Pericardium fibroblast (primary cell): ENCODE data around the gene HM13. TPM values are rescaled to one million over a fixed set of nuclear protein-coding genes. Genes with fewer than 3 reads are reported as not detected.

Experiments
- total RNA-seq: library from RNA; depleted of rRNA; stranded (reverse); fragments of >200 nt; gene quantifications from 2 replicates; pipeline ENCODE4 v1.2.3, GENCODE V29; 2015

The HM13 gene
- 80.9 and 109 TPM in 2 replicates for total RNA-seq

GRCh38 chr20:31514154-31515071 lies at the start of gene HM13:
TSS of gene HM13 (plus strand) at chr20:31514442. CDS start at chr20:31514552, 110 bp downstream.

DNA sequence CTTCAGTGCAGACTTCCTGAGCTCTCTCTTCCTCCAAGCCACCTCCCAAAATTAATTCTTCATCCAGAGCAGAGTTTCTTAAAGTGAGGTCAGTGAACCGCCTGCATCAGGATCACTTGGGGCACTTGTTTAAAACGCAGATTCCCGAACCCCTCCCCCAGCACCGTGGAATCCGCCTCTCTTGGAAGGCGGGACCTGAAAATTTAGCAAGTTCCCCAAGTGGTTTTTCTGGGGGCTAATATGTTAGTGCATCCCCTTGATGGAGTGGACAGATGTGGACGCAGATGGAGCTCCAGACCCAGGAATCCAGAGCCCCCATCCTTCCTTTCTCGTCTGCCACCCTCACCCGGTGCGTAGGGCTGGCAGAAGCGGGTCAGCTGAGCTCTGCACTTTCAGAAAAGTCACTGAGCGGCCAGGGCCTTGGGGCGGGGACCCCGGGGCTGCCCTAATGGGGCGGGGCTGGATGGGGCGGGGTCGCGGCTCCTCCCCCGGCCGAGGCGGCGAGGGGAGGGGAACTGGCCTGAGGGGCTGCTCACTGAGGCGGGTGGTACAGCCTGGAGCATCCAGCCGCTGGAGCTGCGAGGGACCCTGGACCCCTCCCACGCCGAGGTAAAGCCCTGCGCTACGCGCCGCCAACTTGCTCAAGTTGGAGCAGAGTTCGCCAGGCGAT lies 39.3 kb upstream of the HM13 start, which contains the start of the genes DEFB124 and REM1:
TSS of gene DEFB124 (minus strand) at position 370 of the 670 bp plus-strand sequence. CDS start 2,114 bp downstream, outside the sequence.
TSS of gene REM1 (plus strand) at position 531 of the 670 bp plus-strand sequence. CDS start 1,158 bp downstream, outside the sequence.

GRCh38 chr20:31605031-31605901 lies 91.0 kb downstream of the HM13 start, which contains the start of gene ID1:
TSS of gene ID1 (plus strand) at chr20:31605289. CDS start at chr20:31605388, 99 bp downstream.

Other genes starting within 250 kb of the HM13 start
- gene DEFB116, start 205.9 kb upstream of the HM13 start, total RNA-seq: not detected in 2 replicates
- gene DEFB118, start 145.8 kb upstream of the HM13 start, total RNA-seq: not detected in 2 replicates
- gene DEFB119, start 123.9 kb upstream of the HM13 start, total RNA-seq: not detected in 2 replicates
- gene DEFB121, start 108.2 kb upstream of the HM13 start, total RNA-seq: not detected in 2 replicates
- gene DEFB123, start 73.8 kb upstream of the HM13 start, total RNA-seq: not detected in 2 replicates
- 2.1 TPM in 1 of 2 replicates, not detected in the other for gene DEFB124, start 39.3 kb upstream of the HM13 start, total RNA-seq
- 1.1 and 4.1 TPM in 2 replicates for gene REM1, start 39.2 kb upstream of the HM13 start, total RNA-seq
- gene ID1, start 90.8 kb downstream of the HM13 start, total RNA-seq: 150 and 254 TPM in 2 replicates
- gene COX4I2, start 123.5 kb downstream of the HM13 start, total RNA-seq: 0.23 TPM in 1 of 2 replicates, not detected in the other
- gene BCL2L1, start 208.4 kb downstream of the HM13 start, total RNA-seq: 50.5 and 86.2 TPM in 2 replicates
- 6.3 and 7.5 TPM in 2 replicates for gene TPX2, start 224.8 kb downstream of the HM13 start, total RNA-seq